HEK293 (cell line): ENCODE results near the gene CCM2.

Experiments
- CTCF ChIA-PET: fragments of 350-600 bp; formaldehyde crosslinking; extraction: SDS; loops from one replicate; lab custom pipeline; 2021; ENCODE audit warnings: antibody characterized with exemption; lab: Yijun Ruan, JAX
- POLR2A ChIA-PET: fragments of 300-600 bp; formaldehyde crosslinking; extraction: SDS; loops from one replicate; lab custom pipeline; 2020; ENCODE audit warnings: antibody characterized with exemption, inconsistent platforms; lab: Yijun Ruan, JAX
- H3K27ac ChIP-seq: fragments of 200-500 bp; sonication (Bioruptor generic); 2 replicates; pipeline ENCODE4 v1.5.1; 2014; ENCODE audit warnings: low read depth, low read length, control low read depth, inconsistent platforms; ENCODE audit errors: extremely low read depth
- H3K36me3 ChIP-seq, 2 experiments: fragments of 200-500 bp in 1 of 2; sonication (Bioruptor generic) in 1 of 2; 1 replicate in 1 of 2; 2 replicates in 1 of 2; pipeline ENCODE4 v1.5.1; 2014 to 2017; ENCODE audit warnings: inconsistent platforms in 2 of 2, low read length in 2 of 2; ENCODE audit not compliant: control insufficient read depth in 2 of 2, insufficient read depth in 1 of 2
- H3K4me1 ChIP-seq: fragments of 200-500 bp; sonication (Bioruptor generic); 2 replicates; pipeline ENCODE4 v1.5.1; 2014; ENCODE audit warnings: mild to moderate bottlenecking, low read length, inconsistent platforms; ENCODE audit not compliant: control insufficient read depth, insufficient read depth
- H3K4me3 ChIP-seq: 2 replicates; pipeline ENCODE4 v1.5.1; 2011; ENCODE audit warnings: low read depth, mild to moderate bottlenecking, control low read depth, low read length, moderate library complexity
- H3K9me3 ChIP-seq: fragments of 200-500 bp; sonication (Bioruptor generic); 2 replicates; pipeline ENCODE4 v1.5.1; 2014; ENCODE audit warnings: low read depth, low read length, inconsistent platforms; ENCODE audit not compliant: control insufficient read depth, insufficient read depth
- GFI1B ChIP-seq: fragments of 450-650 bp; formaldehyde crosslinking; IDR thresholded peaks from 2 replicates; pipeline ENCODE4 v1.5.1; 2016; ENCODE audit warnings: missing biosample characterization, missing genetic modification characterization
- GLI2 ChIP-seq: fragments of 450-650 bp; formaldehyde crosslinking; IDR thresholded peaks from 2 replicates; pipeline ENCODE4; 2017; ENCODE audit warnings: missing biosample characterization, missing genetic modification characterization, low read depth, borderline replicate concordance
- GLIS1 ChIP-seq: fragments of 450-650 bp; formaldehyde crosslinking; IDR thresholded peaks from 2 replicates; pipeline ENCODE4 v1.5.1; 2016; ENCODE audit warnings: missing biosample characterization, missing genetic modification characterization
- GLIS2 ChIP-seq: fragments of 450-650 bp; formaldehyde crosslinking; IDR thresholded peaks from 2 replicates; pipeline ENCODE4 v1.5.1; 2016; ENCODE audit warnings: missing biosample characterization, missing genetic modification characterization
- KLF1 ChIP-seq: fragments of 450-650 bp; formaldehyde crosslinking; IDR thresholded peaks from 2 replicates; pipeline ENCODE4 v1.5.1; 2016; ENCODE audit warnings: missing biosample characterization, missing genetic modification characterization
- PATZ1 ChIP-seq: fragments of 450-650 bp; formaldehyde crosslinking; IDR thresholded peaks from 2 replicates; pipeline ENCODE4 v1.5.1; 2016; ENCODE audit warnings: missing biosample characterization, missing genetic modification characterization
- PRDM1 ChIP-seq: fragments of 450-650 bp; formaldehyde crosslinking; IDR thresholded peaks from 2 replicates; pipeline ENCODE4; 2016; ENCODE audit warnings: missing biosample characterization, missing genetic modification characterization
- SCRT1 ChIP-seq: fragments of 450-650 bp; formaldehyde crosslinking; IDR thresholded peaks from 2 replicates; pipeline ENCODE4 v1.5.1; 2016; ENCODE audit warnings: missing biosample characterization, missing genetic modification characterization, borderline replicate concordance
- TRIM28 ChIP-seq: IDR thresholded peaks from 2 replicates; pipeline ENCODE4 v1.6.1; 2011; ENCODE audit warnings: low read length, control low read depth, borderline replicate concordance
- ZBTB48 ChIP-seq: fragments of 450-650 bp; formaldehyde crosslinking; IDR thresholded peaks from 2 replicates; pipeline ENCODE4 v1.5.1; 2016; ENCODE audit warnings: missing biosample characterization, missing genetic modification characterization
- ZBTB8A ChIP-seq: fragments of 450-650 bp; formaldehyde crosslinking; IDR thresholded peaks from 2 replicates; pipeline ENCODE4 v1.5.1; 2016; ENCODE audit warnings: missing biosample characterization, missing genetic modification characterization
- ZNF350 ChIP-seq: fragments of 450-650 bp; formaldehyde crosslinking; IDR thresholded peaks from 2 replicates; pipeline ENCODE4 v1.5.0; 2017; ENCODE audit warnings: missing biosample characterization, mild to moderate bottlenecking, missing genetic modification characterization
- ZNF366 ChIP-seq: fragments of 450-650 bp; formaldehyde crosslinking; conservative IDR thresholded peaks from 2 replicates; pipeline ENCODE4 v1.5.1; 2016; ENCODE audit warnings: missing biosample characterization, missing genetic modification characterization
- ZNF423 ChIP-seq: fragments of 450-650 bp; formaldehyde crosslinking; IDR thresholded peaks from 2 replicates; pipeline ENCODE4 v1.5.1; 2016; ENCODE audit warnings: missing biosample characterization, missing genetic modification characterization
- ZNF530 ChIP-seq: fragments of 450-650 bp; formaldehyde crosslinking; IDR thresholded peaks from 2 replicates; pipeline ENCODE4 v1.5.1; 2016; ENCODE audit warnings: low read depth, missing biosample characterization, missing genetic modification characterization
- ZNF768 ChIP-seq: fragments of 450-650 bp; formaldehyde crosslinking; IDR thresholded peaks from 2 replicates; pipeline ENCODE4 v1.5.1; 2018; ENCODE audit warnings: missing biosample characterization, mild to moderate bottlenecking, missing genetic modification characterization
- ZNF791 ChIP-seq: fragments of 450-650 bp; formaldehyde crosslinking; IDR thresholded peaks from 2 replicates; pipeline ENCODE4 v1.5.1; 2016; ENCODE audit warnings: missing biosample characterization, missing genetic modification characterization
- TF ChIP-seq, protein P1 (sequence below): fragments of 450-650 bp; IDR thresholded peaks from 2 replicates; pipeline ENCODE4 v1.5.1; 2018; ENCODE audit warnings: missing biosample characterization, missing genetic modification characterization
- TF ChIP-seq, protein P2 (sequence below): fragments of 450-650 bp; formaldehyde crosslinking; IDR thresholded peaks from 2 replicates; pipeline ENCODE4 v1.5.1; 2017; ENCODE audit warnings: missing biosample characterization, missing genetic modification characterization
- TF ChIP-seq, protein P3 (sequence below): IDR thresholded peaks from 2 replicates; pipeline ENCODE4 v1.6.1; 2011; ENCODE audit warnings: mild to moderate bottlenecking, low read depth, low read length, borderline replicate concordance

CCM2 gene

GRCh38 chr7:45080265-45080957 lies 80.4 kb downstream of the CCM2 start:
- Histone ChIP-seq H3K4me1 (no peaks in the 10 kb centered on the region), H3K27ac (no peak overlapping the region), H3K9me3 (no peaks in the 10 kb centered on the region), H3K4me3 (no peak overlapping the region), H3K36me3 (peaks cover 0 to 7% of the 10 kb centered on the region in 2 experiments; a peak in 2 of 3 replicates)
- TF ChIP-seq, protein P1, sequence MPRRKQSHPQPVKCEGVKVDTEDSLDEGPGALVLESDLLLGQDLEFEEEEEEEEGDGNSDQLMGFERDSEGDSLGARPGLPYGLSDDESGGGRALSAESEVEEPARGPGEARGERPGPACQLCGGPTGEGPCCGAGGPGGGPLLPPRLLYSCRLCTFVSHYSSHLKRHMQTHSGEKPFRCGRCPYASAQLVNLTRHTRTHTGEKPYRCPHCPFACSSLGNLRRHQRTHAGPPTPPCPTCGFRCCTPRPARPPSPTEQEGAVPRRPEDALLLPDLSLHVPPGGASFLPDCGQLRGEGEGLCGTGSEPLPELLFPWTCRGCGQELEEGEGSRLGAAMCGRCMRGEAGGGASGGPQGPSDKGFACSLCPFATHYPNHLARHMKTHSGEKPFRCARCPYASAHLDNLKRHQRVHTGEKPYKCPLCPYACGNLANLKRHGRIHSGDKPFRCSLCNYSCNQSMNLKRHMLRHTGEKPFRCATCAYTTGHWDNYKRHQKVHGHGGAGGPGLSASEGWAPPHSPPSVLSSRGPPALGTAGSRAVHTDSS = 0 out of 2 replicates have a peak, but pooled peaks have one; percentile 13
- TF ChIP-seq ZNF768 (tag by site-specific recombination) (no peak), GLIS2 (tag by site-specific recombination) (0 out of 2 replicates have a peak, but pooled peaks have one; percentile 14), TRIM28 (no peak)
- CTCF ChIA-PET = interaction anchor here (0.5 to 0.7 kb wide), 2 partner anchors 57 to 342 kb away, joined by 3 read pairs; no protein-coding TSS in a partner anchor
- POLR2A ChIA-PET = no interaction called here

GRCh38 chr7:45080958-45081669 lies 81.1 kb downstream of the CCM2 start:
- H3K4me1 ChIP-seq = no peaks in the 10 kb centered on the region
- no peak overlapping the region for H3K27ac ChIP-seq
- H3K9me3 ChIP-seq = no peaks in the 10 kb centered on the region
- ChIA-PET CTCF (interaction anchor here (0.5 to 0.7 kb wide), 2 partner anchors 57 to 343 kb away, joined by 3 read pairs; no protein-coding TSS in a partner anchor), POLR2A (no interaction called here)
- no peak overlapping the region for H3K4me3 ChIP-seq
- no peaks in the 10 kb centered on the region; a peak in 1 of 3 replicates for H3K36me3 ChIP-seq
- TF ChIP-seq ZNF366 (tag by site-specific recombination) = no peak
- TF ChIP-seq ZNF530 = no peak
- no peak for TF ChIP-seq SCRT1 (tag by site-specific recombination)
- no peak for TF ChIP-seq PATZ1
- TF ChIP-seq KLF1 (tag by site-specific recombination) = no peak
- TF ChIP-seq, protein P2, sequence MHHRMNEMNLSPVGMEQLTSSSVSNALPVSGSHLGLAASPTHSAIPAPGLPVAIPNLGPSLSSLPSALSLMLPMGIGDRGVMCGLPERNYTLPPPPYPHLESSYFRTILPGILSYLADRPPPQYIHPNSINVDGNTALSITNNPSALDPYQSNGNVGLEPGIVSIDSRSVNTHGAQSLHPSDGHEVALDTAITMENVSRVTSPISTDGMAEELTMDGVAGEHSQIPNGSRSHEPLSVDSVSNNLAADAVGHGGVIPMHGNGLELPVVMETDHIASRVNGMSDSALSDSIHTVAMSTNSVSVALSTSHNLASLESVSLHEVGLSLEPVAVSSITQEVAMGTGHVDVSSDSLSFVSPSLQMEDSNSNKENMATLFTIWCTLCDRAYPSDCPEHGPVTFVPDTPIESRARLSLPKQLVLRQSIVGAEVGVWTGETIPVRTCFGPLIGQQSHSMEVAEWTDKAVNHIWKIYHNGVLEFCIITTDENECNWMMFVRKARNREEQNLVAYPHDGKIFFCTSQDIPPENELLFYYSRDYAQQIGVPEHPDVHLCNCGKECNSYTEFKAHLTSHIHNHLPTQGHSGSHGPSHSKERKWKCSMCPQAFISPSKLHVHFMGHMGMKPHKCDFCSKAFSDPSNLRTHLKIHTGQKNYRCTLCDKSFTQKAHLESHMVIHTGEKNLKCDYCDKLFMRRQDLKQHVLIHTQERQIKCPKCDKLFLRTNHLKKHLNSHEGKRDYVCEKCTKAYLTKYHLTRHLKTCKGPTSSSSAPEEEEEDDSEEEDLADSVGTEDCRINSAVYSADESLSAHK (tag by site-specific recombination) = no peak
- TF ChIP-seq GLI2 = no peak
- no peak for TF ChIP-seq ZBTB8A (tag by site-specific recombination)
- TF ChIP-seq GFI1B = no peak
- TF ChIP-seq GLIS1 = no peak
- TF ChIP-seq, protein P3, sequence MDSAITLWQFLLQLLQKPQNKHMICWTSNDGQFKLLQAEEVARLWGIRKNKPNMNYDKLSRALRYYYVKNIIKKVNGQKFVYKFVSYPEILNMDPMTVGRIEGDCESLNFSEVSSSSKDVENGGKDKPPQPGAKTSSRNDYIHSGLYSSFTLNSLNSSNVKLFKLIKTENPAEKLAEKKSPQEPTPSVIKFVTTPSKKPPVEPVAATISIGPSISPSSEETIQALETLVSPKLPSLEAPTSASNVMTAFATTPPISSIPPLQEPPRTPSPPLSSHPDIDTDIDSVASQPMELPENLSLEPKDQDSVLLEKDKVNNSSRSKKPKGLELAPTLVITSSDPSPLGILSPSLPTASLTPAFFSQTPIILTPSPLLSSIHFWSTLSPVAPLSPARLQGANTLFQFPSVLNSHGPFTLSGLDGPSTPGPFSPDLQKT = no peak
- no peak for TF ChIP-seq ZNF350 (tag by site-specific recombination)
- no peak for TF ChIP-seq ZBTB48 (tag by site-specific recombination)
- TF ChIP-seq PRDM1 (tag by site-specific recombination) = no peak
- no peak for TF ChIP-seq ZNF791 (tag by site-specific recombination)
- no peak for TF ChIP-seq ZNF423 (tag by site-specific recombination)
